Osteocyte (in vitro differentiated cells): ENCODE data around the gene PTPRM. TPM values are rescaled to one million over a fixed set of nuclear protein-coding genes. Genes with fewer than 3 reads are reported as not detected.

ENCODE experiments used
- DNase-seq: peaks from one replicate; pipeline ENCODE4 v3.0.0; 2021; ENCODE audit warnings: mixed read lengths; ENCODE audit not compliant: unreplicated experiment; ENCODE audit errors: extremely low spot score
- H3K27ac Mint-ChIP-seq: one replicate; pipeline ENCODE4 v1.8.0; 2021; ENCODE audit warnings: mild to moderate bottlenecking, mixed read lengths; ENCODE audit not compliant: unreplicated experiment
- H3K27me3 Mint-ChIP-seq: one replicate; pipeline ENCODE4 v1.8.0; 2021; ENCODE audit warnings: mixed read lengths; ENCODE audit not compliant: unreplicated experiment
- H3K36me3 Mint-ChIP-seq: one replicate; pipeline ENCODE4 v1.8.0; 2021; ENCODE audit warnings: mixed read lengths; ENCODE audit not compliant: unreplicated experiment
- H3K4me1 Mint-ChIP-seq: one replicate; pipeline ENCODE4 v1.8.0; 2021; ENCODE audit warnings: mixed read lengths; ENCODE audit not compliant: unreplicated experiment
- H3K4me3 Mint-ChIP-seq: one replicate; pipeline ENCODE4 v1.8.0; 2021; ENCODE audit warnings: mild to moderate bottlenecking, moderate library complexity, mixed read lengths; ENCODE audit not compliant: unreplicated experiment
- H3K9me3 Mint-ChIP-seq: one replicate; pipeline ENCODE4 v1.8.0; 2021; ENCODE audit warnings: mixed read lengths; ENCODE audit not compliant: unreplicated experiment
- total RNA-seq: library from RNA; stranded (reverse); gene quantifications from 2 replicates; pipeline ENCODE4 v1.2.1, GENCODE V29; 2021
- TF ChIP-seq, protein P1 (sequence below): fragments of 200-600 bp; sonication (generic); IDR thresholded peaks from 2 replicates; pipeline ENCODE4 v1.5.0; 2021; ENCODE audit warnings: antibody characterized with exemption, mild to moderate bottlenecking, moderate library complexity

The PTPRM gene
- total RNA-seq, 1 donor from 2014 or later = 105 TPM

- Mint-ChIP-seq H3K4me1 (peaks cover 14% of the 10 kb centered on the region), H3K27ac (no peak overlapping the region), H3K9me3 (peaks cover 3% of the 10 kb centered on the region), H3K36me3 (no peaks in the 10 kb centered on the region), H3K4me3 (no peak overlapping the region), H3K27me3 (no peaks in the 10 kb centered on the region)
- DNase-seq = no peak
- TF ChIP-seq, protein P1, sequence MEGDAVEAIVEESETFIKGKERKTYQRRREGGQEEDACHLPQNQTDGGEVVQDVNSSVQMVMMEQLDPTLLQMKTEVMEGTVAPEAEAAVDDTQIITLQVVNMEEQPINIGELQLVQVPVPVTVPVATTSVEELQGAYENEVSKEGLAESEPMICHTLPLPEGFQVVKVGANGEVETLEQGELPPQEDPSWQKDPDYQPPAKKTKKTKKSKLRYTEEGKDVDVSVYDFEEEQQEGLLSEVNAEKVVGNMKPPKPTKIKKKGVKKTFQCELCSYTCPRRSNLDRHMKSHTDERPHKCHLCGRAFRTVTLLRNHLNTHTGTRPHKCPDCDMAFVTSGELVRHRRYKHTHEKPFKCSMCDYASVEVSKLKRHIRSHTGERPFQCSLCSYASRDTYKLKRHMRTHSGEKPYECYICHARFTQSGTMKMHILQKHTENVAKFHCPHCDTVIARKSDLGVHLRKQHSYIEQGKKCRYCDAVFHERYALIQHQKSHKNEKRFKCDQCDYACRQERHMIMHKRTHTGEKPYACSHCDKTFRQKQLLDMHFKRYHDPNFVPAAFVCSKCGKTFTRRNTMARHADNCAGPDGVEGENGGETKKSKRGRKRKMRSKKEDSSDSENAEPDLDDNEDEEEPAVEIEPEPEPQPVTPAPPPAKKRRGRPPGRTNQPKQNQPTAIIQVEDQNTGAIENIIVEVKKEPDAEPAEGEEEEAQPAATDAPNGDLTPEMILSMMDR = no peak
Observed at GRCh38 chr18:8041526-8042111, 474.5 kb downstream of the PTPRM start.

DNA sequence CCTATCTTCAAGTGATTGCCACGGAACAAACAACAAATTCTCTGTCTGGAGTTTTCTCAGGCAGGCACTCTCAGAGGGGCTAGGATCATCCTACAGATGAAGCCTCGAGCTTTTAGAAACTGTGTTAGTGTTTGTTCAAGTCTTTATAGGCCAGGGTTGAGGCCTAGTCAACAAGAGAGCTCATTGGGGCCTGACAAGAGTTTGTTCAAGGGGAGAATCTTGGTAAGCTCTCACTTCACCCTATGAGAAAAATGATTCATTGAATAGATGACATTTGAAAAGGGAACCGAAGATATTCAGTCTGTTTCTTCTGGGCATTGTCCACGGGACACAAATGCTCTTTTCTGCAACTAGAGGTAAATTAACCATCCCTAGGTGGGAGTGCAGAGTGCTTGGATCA lies 476.9 kb downstream of the PTPRM start:
- no peaks in the 10 kb centered on the region for H3K36me3 Mint-ChIP-seq
- no peak overlapping the region for H3K27ac Mint-ChIP-seq
- H3K4me3 Mint-ChIP-seq = no peak overlapping the region
- TF ChIP-seq, protein P1 = no peak
- H3K4me1 Mint-ChIP-seq = peaks cover 25% of the 10 kb centered on the region
- H3K9me3 Mint-ChIP-seq = peaks cover 3% of the 10 kb centered on the region
- no peak for DNase-seq
- no peaks in the 10 kb centered on the region for H3K27me3 Mint-ChIP-seq

GRCh38 chr18:8045160-8045883 lies 478.2 kb downstream of the PTPRM start:
- Mint-ChIP-seq H3K27me3 (no peaks in the 10 kb centered on the region), H3K4me3 (no peak overlapping the region), H3K36me3 (no peaks in the 10 kb centered on the region), H3K9me3 (peaks cover 3% of the 10 kb centered on the region), H3K4me1 (peaks cover 37% of the 10 kb centered on the region), H3K27ac (no peak overlapping the region)
- no peak for DNase-seq
- TF ChIP-seq, protein P1 = no peak

DNA sequence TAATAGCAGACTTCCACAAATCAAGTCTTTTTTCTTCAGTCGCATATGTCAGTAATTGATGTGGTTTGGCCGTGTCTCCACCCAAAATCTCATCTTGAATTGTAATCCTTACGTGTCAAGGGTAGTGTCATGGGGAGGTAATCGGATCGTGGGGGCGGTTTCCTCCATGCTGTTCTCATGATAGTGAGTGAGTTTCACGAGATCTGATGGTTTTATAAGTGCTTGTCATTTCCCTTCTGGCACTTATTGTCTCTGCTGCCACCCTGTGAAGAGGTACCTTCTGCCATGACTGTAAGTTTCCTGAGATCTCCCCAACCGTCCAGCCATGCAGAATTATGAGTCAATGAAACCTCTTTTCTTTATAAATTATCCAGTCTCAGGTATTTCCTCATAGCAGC lies 478.8 kb downstream of the PTPRM start:
- no peak for DNase-seq
- Mint-ChIP-seq H3K4me3 (no peak overlapping the region), H3K9me3 (peaks cover 3% of the 10 kb centered on the region), H3K4me1 (peaks cover 41% of the 10 kb centered on the region), H3K27me3 (no peaks in the 10 kb centered on the region), H3K36me3 (no peaks in the 10 kb centered on the region), H3K27ac (no peak overlapping the region)
- TF ChIP-seq, protein P1 = no peak

GRCh38 chr18:8046441-8046840 lies 479.3 kb downstream of the PTPRM start:
- TF ChIP-seq, protein P1 = no peak

More at GRCh38 chr18:8046441-8046840, 479.3 kb downstream of the PTPRM start:
- H3K27ac Mint-ChIP-seq = no peak overlapping the region
- no peak overlapping the region for H3K4me3 Mint-ChIP-seq
- H3K9me3 Mint-ChIP-seq = peaks cover 3% of the 10 kb centered on the region
- DNase-seq = no peak
- H3K27me3 Mint-ChIP-seq = no peaks in the 10 kb centered on the region
- H3K4me1 Mint-ChIP-seq = peaks cover 47% of the 10 kb centered on the region
- H3K36me3 Mint-ChIP-seq = no peaks in the 10 kb centered on the region
